Osteoblast (primary cell): ENCODE results near the gene PLK1. TPM values are rescaled to one million over a fixed set of nuclear protein-coding genes. Genes with fewer than 3 reads are reported as not detected.

Experiments
- DNase-seq: peaks from one replicate; pipeline ENCODE4 v3.0.0; 2011; ENCODE audit warnings: low spot score, mixed read lengths; ENCODE audit not compliant: insufficient read length; ENCODE audit errors: missing footprints
- H2AFZ ChIP-seq: 2 replicates; pipeline ENCODE4 v1.6.0; 2011; ENCODE audit warnings: mild to moderate bottlenecking, low read length
- H3K27ac ChIP-seq: 2 replicates; pipeline ENCODE4 v1.5.1; 2011; ENCODE audit warnings: mild to moderate bottlenecking, low read depth, low read length, moderate library complexity
- H3K27me3 ChIP-seq: 2 replicates; pipeline ENCODE4 v1.6.0; 2012; ENCODE audit warnings: mild to moderate bottlenecking, control low read depth, inconsistent platforms, low read length, moderate library complexity; ENCODE audit not compliant: insufficient read depth
- H3K36me3 ChIP-seq: 2 replicates; pipeline ENCODE4 v1.5.1; 2011; ENCODE audit warnings: mild to moderate bottlenecking, low read length, control low read depth, moderate library complexity; ENCODE audit not compliant: insufficient read depth
- H3K4me1 ChIP-seq: 2 replicates; pipeline ENCODE4 v1.5.1; 2011; ENCODE audit warnings: mild to moderate bottlenecking, low read length, control low read depth, moderate library complexity; ENCODE audit not compliant: insufficient read depth
- H3K4me2 ChIP-seq: 2 replicates; pipeline ENCODE4 v1.6.0; 2011; ENCODE audit warnings: mild to moderate bottlenecking, low read length; ENCODE audit not compliant: insufficient read depth
- H3K4me3 ChIP-seq: fragments of 200-600 bp; sonication (generic); 3 replicates; pipeline ENCODE4 v1.5.1; 2012; ENCODE audit warnings: mild to moderate bottlenecking, low read length, inconsistent platforms; ENCODE audit not compliant: insufficient read depth
- H3K79me2 ChIP-seq: 2 replicates; pipeline ENCODE4 v1.6.0; 2012; ENCODE audit warnings: mild to moderate bottlenecking, low read length, control low read depth, inconsistent platforms; ENCODE audit not compliant: insufficient read depth
- H3K9me3 ChIP-seq: 2 replicates; pipeline ENCODE4 v1.5.1; 2011; ENCODE audit warnings: low read depth, low read length, control low read depth
- H4K20me1 ChIP-seq: 2 replicates; pipeline ENCODE4 v1.6.0; 2012; ENCODE audit warnings: mild to moderate bottlenecking, low read length, control low read depth; ENCODE audit not compliant: insufficient read depth
- CTCF ChIP-seq: IDR thresholded peaks from 2 replicates; pipeline ENCODE4 v1.5.1; 2011; ENCODE audit warnings: mild to moderate bottlenecking, low read depth, low read length, moderate library complexity; ENCODE audit errors: extremely low read depth
- total RNA-seq: library from RNA; depleted of rRNA; stranded (reverse); fragments of >200 nt; gene quantifications from 2 replicates; pipeline ENCODE4 v1.2.3, GENCODE V29; 2012

Gene PLK1
- total RNA-seq, 1 donor, result 2.2 TPM

DNA sequence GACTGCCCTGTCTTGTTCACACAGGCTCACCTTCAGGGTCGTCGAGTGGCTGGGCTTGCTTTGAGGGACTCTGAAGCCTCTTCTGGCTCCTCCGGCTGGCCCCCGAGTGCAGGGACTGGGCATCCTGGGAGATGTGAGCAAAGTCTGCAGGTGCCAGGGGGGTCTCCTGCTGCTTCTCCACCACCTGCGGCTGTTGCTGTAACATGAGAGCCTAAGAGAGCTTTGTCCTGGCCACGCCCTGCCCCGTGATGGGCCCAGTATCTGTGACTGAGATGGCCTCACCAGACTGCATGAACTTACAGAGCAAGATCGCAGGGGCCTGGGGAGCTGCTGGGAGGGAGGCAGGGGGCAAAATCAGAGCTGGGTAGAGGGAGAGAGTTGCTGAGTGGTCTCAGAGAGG is 21.8 kb downstream of the PLK1 start:
- H3K36me3 ChIP-seq, result no peaks in the 10 kb centered on the region
- no peak overlapping the region for H3K4me2 ChIP-seq
- H3K27ac ChIP-seq, result no peak overlapping the region
- H3K9me3 ChIP-seq, result no peaks in the 10 kb centered on the region
- no peak overlapping the region for H2AFZ ChIP-seq
- peaks cover 4% of the 10 kb centered on the region for H3K27me3 ChIP-seq
- H3K79me2 ChIP-seq, result no peaks in the 10 kb centered on the region
- H3K4me3 ChIP-seq, result no peak overlapping the region
- H4K20me1 ChIP-seq, result no peaks in the 10 kb centered on the region
- DNase-seq, result no peak
- H3K4me1 ChIP-seq, result no peaks in the 10 kb centered on the region
- TF ChIP-seq CTCF, result no peak

- Histone ChIP-seq H2AFZ (no peak overlapping the region), H3K4me1 (no peaks in the 10 kb centered on the region), H3K4me2 (no peak overlapping the region), H3K27me3 (peaks cover 4% of the 10 kb centered on the region), H4K20me1 (no peaks in the 10 kb centered on the region), H3K79me2 (no peaks in the 10 kb centered on the region), H3K9me3 (no peaks in the 10 kb centered on the region), H3K4me3 (no peak overlapping the region), H3K27ac (no peak overlapping the region), H3K36me3 (no peaks in the 10 kb centered on the region)
- DNase-seq, result no peak
- TF ChIP-seq CTCF, result no peak
Measured at GRCh38 chr16:23701045-23701444, 22.4 kb downstream of the PLK1 start.

- Histone ChIP-seq H3K9me3 (no peaks in the 10 kb centered on the region), H2AFZ (no peak overlapping the region), H3K36me3 (no peaks in the 10 kb centered on the region), H3K79me2 (no peaks in the 10 kb centered on the region), H3K27me3 (peaks cover 4% of the 10 kb centered on the region), H3K27ac (no peak overlapping the region), H3K4me1 (no peaks in the 10 kb centered on the region), H3K4me3 (no peak overlapping the region), H3K4me2 (no peak overlapping the region), H4K20me1 (no peaks in the 10 kb centered on the region)
- no peak for TF ChIP-seq CTCF
- DNase-seq, result no peak
Measured at GRCh38 chr16:23702951-23703350, 24.3 kb downstream of the PLK1 start.

- Histone ChIP-seq H3K27ac (no peak overlapping the region), H3K4me3 (no peak overlapping the region), H4K20me1 (no peaks in the 10 kb centered on the region), H3K79me2 (no peaks in the 10 kb centered on the region), H3K9me3 (no peaks in the 10 kb centered on the region), H3K36me3 (no peaks in the 10 kb centered on the region), H3K4me1 (no peaks in the 10 kb centered on the region), H2AFZ (no peak overlapping the region), H3K27me3 (peaks cover 4% of the 10 kb centered on the region), H3K4me2 (no peak overlapping the region)
- DNase-seq, result no peak
- TF ChIP-seq CTCF, result no peak
Measured at GRCh38 chr16:23704772-23705516, 26.3 kb downstream of the PLK1 start.
